MM.1S (cell line): ENCODE data around the gene ZIC5.

Experiments
- CTCF ChIP-seq: fragments of 300-600 bp; sonication (generic); IDR thresholded peaks from 2 replicates; pipeline ENCODE4 v1.5.1; 2016; ENCODE audit warnings: antibody characterized with exemption, low read length, mixed read lengths
- EZH2 ChIP-seq: fragments of 300-600 bp; sonication (generic); optimal IDR thresholded peaks from 2 replicates; pipeline ENCODE3; 2017; ENCODE audit warnings: low read depth, mild to moderate bottlenecking, antibody characterized with exemption, low read length, mixed read lengths

- TF ChIP-seq CTCF (no peak), EZH2 (no peak)
These were observed 26.7 kb upstream of the ZIC5 start for GRCh38 chr13:99998261-99998660.
